HL-60 (cell line): ENCODE results near the gene MS4A4E.

Experiments used
- CTCF ChIP-seq: IDR thresholded peaks from one replicate; pipeline ENCODE4 v1.5.1; 2011; ENCODE audit warnings: low read length, control low read depth, inconsistent platforms; ENCODE audit not compliant: insufficient read depth
- REST ChIP-seq: IDR thresholded peaks from 2 replicates; pipeline ENCODE4 v1.6.1; 2012; ENCODE audit warnings: low read depth; ENCODE audit not compliant: insufficient replicate concordance

GRCh38 chr11:60235321-60235720, 7.6 kb downstream of the MS4A4E start:
- no peak for TF ChIP-seq CTCF
- no peak for TF ChIP-seq REST
